ENCODE results near the gene CEMIP. TPM values are rescaled to one million over a fixed set of nuclear protein-coding genes. Genes with fewer than 3 reads are reported as not detected.

The CEMIP gene
- polyA plus RNA-seq, 1 donor (not counting 4 experiments of a cell fraction or from before 2014, with no cell fraction given): 2.3 TPM

- Histone ChIP-seq H3K27me3 (ENCODE audit: control insufficient read depth, extremely low read depth, insufficient read depth, low read length) (no peaks in the 10 kb centered on the region), H3K9me3 (ENCODE audit: control insufficient read depth, low read depth, low read length) (no peaks in the 10 kb centered on the region), H3K79me2 (ENCODE audit: control insufficient read depth, insufficient read depth, low read length) (no peaks in the 10 kb centered on the region), H3K9ac (ENCODE audit: control insufficient read depth, extremely low read depth, insufficient read depth, low read length) (no peak overlapping the region), H2AFZ (ENCODE audit: control insufficient read depth, low read length) (no peak overlapping the region), H4K20me1 (ENCODE audit: control insufficient read depth, extremely low read depth, insufficient read depth, low read length) (no peaks in the 10 kb centered on the region), H3K9me1 (ENCODE audit: control insufficient read depth, extremely low read depth, insufficient read depth, low read length) (no peaks in the 10 kb centered on the region), H3K4me3 (ENCODE audit: control insufficient read depth in 2 of 3, extremely low read depth in 1 of 3, insufficient read depth in 2 of 3, low read depth in 1 of 3, low read length in 3 of 3) (no peak overlapping the region), H3K4me2 (ENCODE audit: control insufficient read depth, extremely low read depth, insufficient read depth, low read depth, low read length) (no peak overlapping the region), H3K36me3 (ENCODE audit: control insufficient read depth in 2 of 2, extremely low read depth in 1 of 2, insufficient read depth in 2 of 2, low read length in 2 of 2) (no peaks in the 10 kb centered on the region), H3K27ac (ENCODE audit: control insufficient read depth, insufficient read depth, low read length) (no peak overlapping the region), H3K4me1 (ENCODE audit: control insufficient read depth, extremely low read depth, insufficient read depth, low read length) (no peaks in the 10 kb centered on the region)
- TF ChIP-seq, protein P1, sequence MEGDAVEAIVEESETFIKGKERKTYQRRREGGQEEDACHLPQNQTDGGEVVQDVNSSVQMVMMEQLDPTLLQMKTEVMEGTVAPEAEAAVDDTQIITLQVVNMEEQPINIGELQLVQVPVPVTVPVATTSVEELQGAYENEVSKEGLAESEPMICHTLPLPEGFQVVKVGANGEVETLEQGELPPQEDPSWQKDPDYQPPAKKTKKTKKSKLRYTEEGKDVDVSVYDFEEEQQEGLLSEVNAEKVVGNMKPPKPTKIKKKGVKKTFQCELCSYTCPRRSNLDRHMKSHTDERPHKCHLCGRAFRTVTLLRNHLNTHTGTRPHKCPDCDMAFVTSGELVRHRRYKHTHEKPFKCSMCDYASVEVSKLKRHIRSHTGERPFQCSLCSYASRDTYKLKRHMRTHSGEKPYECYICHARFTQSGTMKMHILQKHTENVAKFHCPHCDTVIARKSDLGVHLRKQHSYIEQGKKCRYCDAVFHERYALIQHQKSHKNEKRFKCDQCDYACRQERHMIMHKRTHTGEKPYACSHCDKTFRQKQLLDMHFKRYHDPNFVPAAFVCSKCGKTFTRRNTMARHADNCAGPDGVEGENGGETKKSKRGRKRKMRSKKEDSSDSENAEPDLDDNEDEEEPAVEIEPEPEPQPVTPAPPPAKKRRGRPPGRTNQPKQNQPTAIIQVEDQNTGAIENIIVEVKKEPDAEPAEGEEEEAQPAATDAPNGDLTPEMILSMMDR (optimal IDR thresholded peaks at IDR 0.05 in 1 of 3, IDR thresholded peaks at IDR 0.05 in 1 of 3, conservative IDR thresholded peaks at IDR 0.05 in 1 of 3; ENCODE audit: extremely low read depth in 1 of 3, insufficient read depth in 2 of 3, low read length in 3 of 3): peak in 2 of 3 experiments; percentile 14 to 20
- no peak for TF ChIP-seq EZH2 (IDR thresholded peaks at IDR 0.05; ENCODE audit: low read length)
- no peak for DNase-seq (ENCODE audit: low read depth, low spot score)
- no peak for FAIRE-seq
- dilution Hi-C loops (cut with MboI; ENCODE audit: extremely low pct_ligation_motif_present, low sequenced_read_pairs): no loop called here
Observed at GRCh38 chr15:80835336-80835735, 56.2 kb downstream of the CEMIP start.

- Histone ChIP-seq H3K9me3 (ENCODE audit: control insufficient read depth, low read depth, low read length) (no peaks in the 10 kb centered on the region), H3K27ac (ENCODE audit: control insufficient read depth, insufficient read depth, low read length) (no peak overlapping the region), H3K27me3 (ENCODE audit: control insufficient read depth, extremely low read depth, insufficient read depth, low read length) (no peaks in the 10 kb centered on the region), H3K9ac (ENCODE audit: control insufficient read depth, extremely low read depth, insufficient read depth, low read length) (no peak overlapping the region), H3K4me1 (ENCODE audit: control insufficient read depth, extremely low read depth, insufficient read depth, low read length) (no peaks in the 10 kb centered on the region), H2AFZ (ENCODE audit: control insufficient read depth, low read length) (no peak overlapping the region), H3K79me2 (ENCODE audit: control insufficient read depth, insufficient read depth, low read length) (no peaks in the 10 kb centered on the region), H3K4me2 (ENCODE audit: control insufficient read depth, extremely low read depth, insufficient read depth, low read depth, low read length) (no peak overlapping the region), H4K20me1 (ENCODE audit: control insufficient read depth, extremely low read depth, insufficient read depth, low read length) (no peaks in the 10 kb centered on the region), H3K9me1 (ENCODE audit: control insufficient read depth, extremely low read depth, insufficient read depth, low read length) (no peaks in the 10 kb centered on the region), H3K4me3 (ENCODE audit: control insufficient read depth in 2 of 3, extremely low read depth in 1 of 3, insufficient read depth in 2 of 3, low read depth in 1 of 3, low read length in 3 of 3) (no peak overlapping the region), H3K36me3 (ENCODE audit: control insufficient read depth in 2 of 2, extremely low read depth in 1 of 2, insufficient read depth in 2 of 2, low read length in 2 of 2) (no peaks in the 10 kb centered on the region)
- TF ChIP-seq EZH2 (IDR thresholded peaks at IDR 0.05; ENCODE audit: low read length): no peak
- TF ChIP-seq, protein P1 (optimal IDR thresholded peaks at IDR 0.05 in 1 of 3, IDR thresholded peaks at IDR 0.05 in 1 of 3, conservative IDR thresholded peaks at IDR 0.05 in 1 of 3; ENCODE audit: extremely low read depth in 1 of 3, insufficient read depth in 2 of 3, low read length in 3 of 3): no peak
- DNase-seq (ENCODE audit: low read depth, low spot score): no peak
- dilution Hi-C loops (cut with MboI; ENCODE audit: extremely low pct_ligation_motif_present, low sequenced_read_pairs): no loop called here
- no peak for FAIRE-seq
Observed at GRCh38 chr15:80836223-80836622, 57.1 kb downstream of the CEMIP start.

All from keratinocyte (primary cell).